ENCODE results near the gene SH2D6. TPM values are rescaled to one million over a fixed set of nuclear protein-coding genes. Genes with fewer than 3 reads are reported as not detected.

SH2D6 gene
- total and polyA plus RNA-seq, 9 of the 15 experiments (the other 6 are each of a cell fraction or from before 2014, with no cell fraction given), result 0.07 to 0.76 (median 0.33) TPM; not detected in 2

- in situ Hi-C loops (cut with MboI), result no loop called here
- DNase-seq (ENCODE audit: extremely low read depth in 1 of 4, low spot score in 3 of 4), result no peak
- 72% methylated on average over 4 of the region's 5 CpGs for WGBS (ENCODE audit: insufficient coverage, low coverage, missing lambda C conversion rate)
- no peaks in the 10 kb centered on the region for H3K9me1 ChIP-seq (ENCODE audit: control insufficient read depth, insufficient read depth, low read length)
- peaks cover 2 to 10% of the 10 kb centered on the region in 2 experiments; a peak in 2 of 5 replicates for H3K4me1 ChIP-seq (replicated peaks in 1 of 2; ENCODE audit: control insufficient read depth in 2 of 2, insufficient read depth in 2 of 2, low read length in 2 of 2)
- no peaks in the 10 kb centered on the region for H3K36me3 ChIP-seq (ENCODE audit: control insufficient read depth, insufficient read depth, low read length)
- H3K4me2 ChIP-seq (ENCODE audit: insufficient read depth, low read length), result no peak overlapping the region
- H3K4me3 ChIP-seq, result no peak overlapping the region
- intact Hi-C loops (cut with micrococcal nuclease), result no loop called here
- H4K20me1 ChIP-seq (replicated peaks; ENCODE audit: control insufficient read depth, insufficient read depth, low read length), result no peaks in the 10 kb centered on the region
- H3K79me2 ChIP-seq (ENCODE audit: control insufficient read depth, insufficient read depth, low read length), result no peaks in the 10 kb centered on the region
- H3K9ac ChIP-seq (ENCODE audit: insufficient read depth in 1 of 2, low read depth in 2 of 2, low read length in 2 of 2), result no peak overlapping the region
- H2AFZ ChIP-seq (ENCODE audit: low read depth, low read length), result no peak overlapping the region
- BruUV-seq (replicated peaks), result no TSS peak
- no peak for FAIRE-seq
- ChIA-PET POLR2A (interaction anchor here (2.0 to 3.3 kb wide), 3 partner anchors 11 to 83 kb away, joined by 12 to 25 read pairs (median 13); partner anchors contain the start of gene MAT2A), CTCF (ENCODE audit: low intra/inter-chr PET ratio) (no interaction called here)
- H3K9me3 ChIP-seq (replicated peaks; ENCODE audit: control insufficient read depth, insufficient read depth, low read depth, low read length), result no peaks in the 10 kb centered on the region; the same call in 1 of the 2 replicates
- TF ChIP-seq DDX20 (tag; IDR thresholded peaks at IDR 0.05; ENCODE audit: low read depth) (no peak), RAD21 (CRISPR knock-in tag; conservative IDR thresholded peaks at IDR 0.05 in 1 of 2, IDR thresholded peaks at IDR 0.05 in 1 of 2) (no peak), PURB (CRISPR knock-in tag; IDR thresholded peaks at IDR 0.05; ENCODE audit: low read depth) (no peak), TEAD1 (CRISPR knock-in tag; IDR thresholded peaks at IDR 0.05) (no peak)
- H3K27ac ChIP-seq (ENCODE audit: extremely low read depth, low read depth, low read length), result no peak overlapping the region
- no peaks in the 10 kb centered on the region for H3K27me3 ChIP-seq (ENCODE audit: control insufficient read depth in 2 of 2, insufficient read depth in 2 of 2, low read length in 2 of 2)
- no peak for ATAC-seq
These were observed 38.5 kb downstream of the SH2D6 start for GRCh38 chr2:85457043-85457442.

GRCh38 chr2:85457877-85458316 is 39.4 kb downstream of the SH2D6 start:
- H3K27ac ChIP-seq (ENCODE audit: extremely low read depth, low read depth, low read length), result no peak overlapping the region
- H3K4me2 ChIP-seq (ENCODE audit: insufficient read depth, low read length), result no peak overlapping the region
- H3K4me1 ChIP-seq (replicated peaks in 1 of 2; ENCODE audit: control insufficient read depth in 2 of 2, insufficient read depth in 2 of 2, low read length in 2 of 2), result peaks cover 2 to 10% of the 10 kb centered on the region in 2 experiments; a peak in 2 of 5 replicates
- 55% methylated on average over 6 of the region's 6 CpGs for WGBS (ENCODE audit: insufficient coverage, low coverage, missing lambda C conversion rate)
- POLR2A ChIA-PET, result interaction anchor here (2.0 to 3.3 kb wide), 2 partner anchors 10 to 82 kb away, joined by 12 to 25 read pairs; partner anchors contain the start of gene MAT2A
- H4K20me1 ChIP-seq (replicated peaks; ENCODE audit: control insufficient read depth, insufficient read depth, low read length), result no peaks in the 10 kb centered on the region
- CTCF ChIA-PET (ENCODE audit: low intra/inter-chr PET ratio), result no interaction called here
- in situ Hi-C loops (cut with MboI), result no loop called here
- DNase-seq (ENCODE audit: extremely low read depth in 1 of 4, low spot score in 3 of 4), result no peak
- intact Hi-C loops (cut with micrococcal nuclease), result no loop called here
- no TSS peak for BruUV-seq (replicated peaks)
- H3K27me3 ChIP-seq (ENCODE audit: control insufficient read depth in 2 of 2, insufficient read depth in 2 of 2, low read length in 2 of 2), result no peaks in the 10 kb centered on the region
- no peak overlapping the region for H3K9ac ChIP-seq (ENCODE audit: insufficient read depth in 1 of 2, low read depth in 2 of 2, low read length in 2 of 2)
- H3K36me3 ChIP-seq (ENCODE audit: control insufficient read depth, insufficient read depth, low read length), result no peaks in the 10 kb centered on the region
- no peaks in the 10 kb centered on the region for H3K79me2 ChIP-seq (ENCODE audit: control insufficient read depth, insufficient read depth, low read length)
- FAIRE-seq, result no peak
- peak overlapping the region; percentile 51; the same call in 1 of the 2 replicates for H2AFZ ChIP-seq (ENCODE audit: low read depth, low read length)
- H3K9me1 ChIP-seq (ENCODE audit: control insufficient read depth, insufficient read depth, low read length), result no peaks in the 10 kb centered on the region
- no peak for ATAC-seq
- H3K4me3 ChIP-seq, result no peak overlapping the region
- no peaks in the 10 kb centered on the region; the same call in 1 of the 2 replicates for H3K9me3 ChIP-seq (replicated peaks; ENCODE audit: control insufficient read depth, insufficient read depth, low read depth, low read length)
- no peak for TF ChIP-seq NBN (IDR thresholded peaks at IDR 0.05; ENCODE audit: low read depth)
- TF ChIP-seq ZC3H8 (IDR thresholded peaks at IDR 0.05), result no peak
- TF ChIP-seq TBP (optimal IDR thresholded peaks at IDR 0.05; ENCODE audit: low read depth, low read length), result no peak
- TF ChIP-seq MAFG (tag; conservative IDR thresholded peaks at IDR 0.05), result no peak
- no peak for TF ChIP-seq MTA3 (IDR thresholded peaks at IDR 0.05; ENCODE audit: borderline replicate concordance)
- TF ChIP-seq RNF219 (CRISPR knock-in tag; IDR thresholded peaks at IDR 0.05), result no peak

Measured in K562 (cell line).